Measurements from ENCODE around the gene TUB.

TUB gene

DNA sequence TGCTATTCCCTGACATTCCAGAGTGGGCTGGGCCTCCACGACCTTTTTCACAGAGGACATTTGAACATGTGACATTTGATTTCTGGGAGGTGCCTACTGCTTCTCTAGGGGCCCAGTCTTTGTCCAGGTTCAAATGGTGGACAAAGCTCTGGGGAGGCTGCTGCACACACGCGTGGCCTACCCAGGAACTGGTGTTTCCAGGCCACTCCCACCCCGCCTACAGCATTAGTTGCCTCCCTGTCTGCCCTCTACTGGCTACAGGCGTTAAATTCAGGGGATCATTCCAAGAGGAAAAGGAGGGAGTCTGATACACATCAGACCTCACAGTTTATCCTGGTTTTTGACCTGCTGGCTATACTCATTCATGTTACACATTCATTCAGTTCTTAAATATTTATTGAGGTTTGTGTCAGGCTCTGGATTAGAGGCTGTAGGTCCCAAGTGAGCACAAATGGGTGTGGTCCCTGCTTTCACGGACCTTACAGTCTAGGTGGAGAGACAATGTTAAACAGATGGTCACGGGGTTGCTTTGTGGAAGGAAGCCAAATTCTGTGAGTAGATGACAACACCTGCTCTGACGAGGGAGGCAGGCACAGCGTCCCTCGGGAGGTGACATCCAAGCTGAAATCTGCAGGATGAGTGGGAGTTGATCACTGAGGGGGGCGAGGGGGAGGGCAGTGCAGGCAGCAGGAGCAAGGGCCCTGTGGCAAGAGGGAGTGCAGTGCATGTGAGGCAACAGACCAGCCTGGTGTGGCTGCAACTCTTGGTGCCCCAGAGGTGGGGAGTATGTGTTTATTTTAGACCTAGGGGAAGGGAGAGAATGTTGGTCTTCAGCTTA is 11.8 kb downstream of the TUB start:
- peak; percentile 52 for DNase-seq

DNA sequence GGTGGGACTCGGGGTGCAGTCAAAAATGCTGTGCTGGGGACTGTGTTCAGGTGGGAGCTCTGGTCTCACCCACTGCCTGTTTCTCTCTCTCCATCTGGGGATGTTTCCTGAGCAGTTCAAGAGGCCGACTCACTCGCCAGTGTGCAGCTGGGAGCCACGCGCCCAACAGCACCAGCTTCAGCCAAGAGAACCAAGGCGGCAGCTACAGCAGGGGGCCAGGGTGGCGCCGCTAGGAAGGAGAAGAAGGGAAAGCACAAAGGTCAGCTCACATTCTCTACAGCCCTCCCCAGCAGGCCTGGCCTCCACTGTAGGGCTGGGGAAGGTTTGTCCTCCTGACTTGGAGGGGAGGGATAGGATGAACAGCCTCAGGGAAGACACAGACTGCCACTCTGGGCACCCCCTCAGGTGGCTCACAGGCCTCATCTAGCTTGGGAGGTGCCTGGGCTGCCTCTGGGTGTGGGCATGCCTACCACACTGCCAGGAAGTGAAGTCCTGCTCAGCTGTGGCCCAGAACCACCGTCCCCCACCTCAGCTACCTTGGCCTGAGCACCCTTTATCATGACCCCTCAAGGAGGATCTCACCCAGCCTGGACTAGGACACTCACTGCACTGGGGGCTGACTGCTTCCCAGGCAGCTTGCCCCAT is 13.0 kb downstream of the TUB start:
- no peak for DNase-seq

DNA sequence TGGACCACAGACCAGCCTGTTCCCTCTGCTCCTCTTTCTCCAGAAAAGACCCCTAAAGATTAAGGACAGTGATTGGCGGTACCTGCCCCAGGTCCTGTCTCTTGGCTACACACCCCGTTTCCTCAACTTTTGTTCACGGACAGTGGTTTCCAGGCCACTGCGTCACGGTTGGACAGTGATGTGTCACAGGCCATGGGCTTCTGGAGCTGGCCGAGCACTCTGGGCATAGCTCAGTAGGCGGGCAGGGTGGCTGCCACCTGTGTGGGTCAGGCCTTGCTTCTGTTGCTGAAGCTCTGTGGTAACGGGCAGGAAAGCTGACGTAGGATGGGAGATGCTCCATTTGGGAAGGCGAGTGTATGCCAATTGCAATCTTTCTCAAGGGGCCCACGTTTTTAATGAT is 13.6 kb downstream of the TUB start:
- DNase-seq, result no peak

DNA sequence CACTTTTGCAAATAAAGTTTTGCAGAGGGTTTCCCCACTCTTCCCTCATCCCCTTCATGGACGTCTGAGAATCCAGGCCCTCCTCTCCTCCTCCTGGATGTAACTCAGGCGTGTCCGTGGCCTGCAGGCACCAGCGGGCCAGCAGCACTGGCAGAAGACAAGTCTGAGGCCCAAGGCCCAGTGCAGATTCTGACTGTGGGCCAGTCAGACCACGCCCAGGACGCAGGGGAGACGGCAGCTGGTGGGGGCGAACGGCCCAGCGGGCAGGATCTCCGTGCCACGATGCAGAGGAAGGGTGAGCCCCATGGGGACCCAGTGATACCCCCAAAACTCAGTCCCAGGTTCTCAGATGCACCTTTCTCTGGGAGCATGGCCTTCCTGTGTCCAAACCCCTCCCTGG is 14.4 kb downstream of the TUB start:
- DNase-seq, result no peak

DNA sequence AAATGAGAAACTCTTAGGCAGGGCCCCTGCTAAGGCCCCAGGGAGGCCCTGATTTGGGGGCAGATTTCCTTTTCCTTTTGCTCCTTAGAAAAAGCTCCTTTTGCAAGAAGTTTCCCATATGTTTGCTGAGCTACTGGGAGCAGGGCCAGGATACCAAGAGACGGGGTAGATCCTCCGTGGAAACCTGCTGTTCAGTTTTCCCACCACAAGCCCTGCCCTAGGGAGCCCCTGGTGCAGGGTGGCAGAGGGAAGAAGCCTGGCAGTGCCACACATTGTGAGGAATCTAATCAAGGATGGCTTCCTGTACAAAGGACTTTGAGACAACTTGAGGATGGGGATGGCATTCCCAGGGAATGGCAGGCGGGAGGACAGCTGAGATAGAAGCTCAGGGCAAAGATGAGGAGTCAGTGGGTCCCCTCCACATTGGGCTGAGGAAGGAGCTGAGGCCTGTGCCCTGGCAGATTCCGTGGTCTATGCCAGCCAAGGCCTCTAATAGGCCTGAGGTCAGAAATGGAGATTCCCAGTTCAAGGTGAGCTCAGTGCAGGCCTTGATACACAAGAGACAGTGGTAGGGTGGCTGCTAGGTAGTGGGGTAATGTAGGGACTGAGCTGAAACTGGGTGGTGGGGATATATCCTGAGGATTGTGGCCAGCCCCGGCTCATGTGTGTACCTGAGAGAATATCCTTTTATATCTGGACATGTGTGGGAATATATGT is 15.0 kb downstream of the TUB start:
- DNase-seq, result no peak

DNA sequence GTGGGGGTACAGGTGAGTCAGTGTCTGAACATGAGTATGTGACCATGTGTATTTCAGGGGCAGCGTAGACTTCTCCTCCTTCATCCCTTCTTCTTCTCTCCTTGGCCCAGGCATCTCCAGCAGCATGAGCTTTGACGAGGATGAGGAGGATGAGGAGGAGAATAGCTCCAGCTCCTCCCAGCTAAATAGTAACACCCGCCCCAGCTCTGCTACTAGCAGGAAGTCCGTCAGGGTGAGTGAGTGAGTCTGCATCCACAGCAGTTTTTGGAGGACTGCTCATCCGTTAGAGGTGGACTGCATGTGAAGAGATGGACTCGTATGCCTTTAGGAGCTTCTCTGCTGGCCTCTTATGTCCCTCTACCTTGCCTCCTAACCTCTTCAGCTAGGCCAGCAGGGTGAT is 15.6 kb downstream of the TUB start:
- no peak for DNase-seq

DNA sequence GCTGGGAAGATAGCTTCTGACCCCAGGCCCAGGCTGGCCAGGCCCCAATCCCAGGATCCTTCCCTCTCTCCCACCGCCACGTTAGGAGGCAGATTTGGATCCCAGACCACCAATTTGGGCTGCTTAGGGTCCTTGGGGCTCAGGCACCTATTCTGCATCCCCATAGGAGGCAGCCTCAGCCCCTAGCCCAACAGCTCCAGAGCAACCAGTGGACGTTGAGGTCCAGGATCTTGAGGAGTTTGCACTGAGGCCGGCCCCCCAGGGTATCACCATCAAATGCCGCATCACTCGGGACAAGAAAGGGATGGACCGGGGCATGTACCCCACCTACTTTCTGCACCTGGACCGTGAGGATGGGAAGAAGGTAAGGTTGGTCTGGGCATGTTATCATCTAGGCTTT is 16.1 kb downstream of the TUB start:
- no peak for DNase-seq

DNA sequence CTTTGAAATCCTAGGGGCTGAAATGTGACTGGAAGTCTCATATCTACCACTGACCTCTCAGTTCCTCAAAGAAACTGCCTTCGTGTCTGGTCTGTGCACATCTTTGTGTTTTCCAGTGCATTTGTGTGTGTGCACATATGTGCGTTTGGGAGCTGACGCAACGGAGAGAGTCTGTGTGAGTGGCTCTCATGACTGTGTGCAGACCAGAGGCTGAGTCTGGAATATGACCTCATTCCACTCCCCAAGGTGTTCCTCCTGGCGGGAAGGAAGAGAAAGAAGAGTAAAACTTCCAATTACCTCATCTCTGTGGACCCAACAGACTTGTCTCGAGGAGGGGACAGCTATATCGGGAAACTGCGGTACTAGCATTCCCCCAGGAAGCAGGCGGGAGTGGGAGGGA is 16.5 kb downstream of the TUB start:
- DNase-seq, result peak; percentile 69

DNA sequence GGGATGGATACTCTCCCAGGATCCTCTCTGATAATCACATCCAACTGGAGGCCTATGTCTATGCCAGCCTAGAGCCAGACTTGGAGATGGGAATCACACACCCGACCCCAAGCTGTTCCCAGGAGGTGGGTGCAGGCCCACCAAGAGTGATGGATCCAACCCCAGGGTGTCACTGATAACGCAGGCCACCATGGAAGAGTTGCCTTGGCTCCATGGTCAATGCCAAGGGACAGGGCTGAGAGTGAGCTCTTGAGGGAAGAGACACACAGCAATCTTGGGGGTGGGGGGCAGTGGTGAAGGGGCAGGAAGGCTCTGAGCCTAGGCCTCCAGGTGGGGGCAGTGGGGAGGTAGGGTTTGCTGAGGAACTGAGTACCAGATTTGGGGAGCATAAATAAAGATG is 16.9 kb downstream of the TUB start:
- no peak for DNase-seq

DNA sequence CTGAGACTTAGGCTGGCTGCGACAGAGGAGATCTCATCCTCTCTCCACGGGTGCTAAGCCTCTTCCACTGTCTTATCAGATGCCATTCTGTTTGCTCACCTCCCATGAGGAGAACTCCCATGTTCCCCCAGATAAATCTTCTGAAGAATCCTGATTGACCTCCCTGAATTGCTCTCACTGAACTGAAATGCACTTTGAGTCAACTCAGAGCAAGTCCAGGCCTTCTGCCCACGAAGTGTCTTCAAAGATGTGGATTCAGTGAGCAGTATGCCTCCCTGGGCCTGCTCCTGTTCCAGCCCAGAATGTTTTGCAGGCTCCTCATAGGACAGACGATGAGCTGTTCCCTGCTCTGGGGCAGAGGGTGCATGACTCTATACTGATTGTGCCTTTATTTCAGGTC is 17.4 kb downstream of the TUB start:
- no peak for DNase-seq

DNA sequence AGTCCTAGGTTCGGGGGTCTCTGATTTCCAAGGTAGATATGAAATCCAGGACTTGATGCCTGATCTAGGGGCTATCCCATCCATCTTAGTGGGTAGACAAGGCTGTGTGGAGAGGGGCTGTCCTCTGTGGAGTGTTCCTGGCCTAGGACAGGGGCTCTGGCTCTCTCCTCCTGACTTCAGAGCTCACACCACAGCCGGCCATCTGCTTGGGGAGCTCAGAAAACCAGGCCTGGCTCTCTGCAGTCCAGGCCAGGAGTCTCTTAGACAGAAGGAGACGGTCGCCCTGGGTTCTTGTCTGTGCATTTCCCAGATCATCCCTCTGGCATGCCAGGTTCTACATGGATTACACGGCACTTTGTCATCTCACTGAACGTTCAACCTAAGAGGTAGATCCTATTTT is 17.9 kb downstream of the TUB start:
- no peak for DNase-seq

DNA sequence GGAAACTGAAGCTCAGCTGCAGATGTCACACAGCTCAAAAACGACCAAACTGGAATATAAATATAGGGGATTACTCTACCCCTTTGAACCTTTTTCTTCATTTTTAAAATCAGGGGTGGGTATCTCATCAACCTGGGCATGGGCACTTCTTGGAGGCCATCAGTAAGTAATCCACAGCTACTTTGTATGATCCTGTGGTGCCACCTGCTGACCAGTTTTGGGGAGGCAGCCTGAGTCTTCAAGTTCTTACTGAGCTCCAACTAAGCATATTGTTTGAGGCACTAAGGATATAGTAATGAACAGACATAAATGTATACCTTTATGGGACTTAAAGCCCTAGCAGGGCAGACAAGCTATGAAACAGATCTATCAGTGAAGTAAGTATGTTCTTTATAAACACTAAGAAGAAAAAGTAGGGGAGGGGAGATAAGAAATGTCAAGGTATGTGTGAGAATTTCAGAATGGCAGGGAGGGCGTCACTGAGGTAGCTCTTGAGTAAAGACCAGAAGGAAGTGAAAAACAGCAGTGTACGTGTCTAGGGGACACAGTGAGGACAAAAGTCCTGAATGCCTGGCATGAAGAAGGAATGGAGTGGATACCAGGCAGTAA is 18.4 kb downstream of the TUB start:
- peak; percentile 78 for DNase-seq

DNA sequence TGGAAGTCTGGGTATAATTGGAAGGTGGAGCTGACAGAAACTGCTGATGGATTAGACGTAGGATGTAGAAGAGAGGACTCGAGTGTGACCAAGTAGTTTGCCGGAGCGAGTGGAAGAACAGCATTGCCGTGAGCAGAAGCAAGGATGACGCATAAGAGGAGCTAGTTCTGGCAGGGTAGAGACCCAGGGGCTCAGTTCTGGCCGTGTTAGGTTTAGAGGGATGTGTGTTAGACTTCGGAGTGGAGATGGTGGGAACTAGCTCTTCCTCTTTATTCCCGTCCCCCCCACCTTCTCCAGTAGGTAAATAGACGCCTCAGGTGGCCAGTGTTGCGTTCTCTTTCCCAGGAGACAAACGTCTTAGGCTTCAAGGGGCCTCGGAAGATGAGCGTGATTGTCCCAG is 19.1 kb downstream of the TUB start:
- DNase-seq, result no peak

DNA sequence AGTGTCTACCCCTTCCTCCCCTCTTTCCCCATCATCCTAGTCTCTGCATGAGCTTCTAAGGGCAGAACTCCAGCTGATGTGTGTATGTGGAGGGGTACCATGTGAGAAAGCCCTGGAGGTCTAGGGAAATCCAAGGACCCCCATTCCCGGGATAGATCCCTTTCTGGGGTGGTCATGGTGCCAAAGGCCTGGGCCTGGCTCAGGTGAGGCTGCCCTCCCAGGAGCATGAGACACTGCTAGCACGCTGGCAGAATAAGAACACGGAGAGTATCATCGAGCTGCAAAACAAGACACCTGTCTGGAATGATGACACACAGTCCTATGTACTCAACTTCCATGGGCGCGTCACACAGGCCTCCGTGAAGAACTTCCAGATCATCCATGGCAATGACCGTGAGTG is 19.6 kb downstream of the TUB start:
- no peak for DNase-seq

DNA sequence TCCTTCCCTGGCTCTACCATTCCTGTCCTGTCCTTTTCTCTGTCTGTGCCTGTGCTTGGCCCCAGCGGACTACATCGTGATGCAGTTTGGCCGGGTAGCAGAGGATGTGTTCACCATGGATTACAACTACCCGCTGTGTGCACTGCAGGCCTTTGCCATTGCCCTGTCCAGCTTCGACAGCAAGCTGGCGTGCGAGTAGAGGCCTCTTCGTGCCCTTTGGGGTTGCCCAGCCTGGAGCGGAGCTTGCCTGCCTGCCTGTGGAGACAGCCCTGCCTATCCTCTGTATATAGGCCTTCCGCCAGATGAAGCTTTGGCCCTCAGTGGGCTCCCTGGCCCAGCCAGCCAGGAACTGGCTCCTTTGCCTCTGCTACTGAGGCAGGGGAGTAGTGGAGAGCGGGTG is 20.4 kb downstream of the TUB start:
- DNase-seq, result no peak

DNA sequence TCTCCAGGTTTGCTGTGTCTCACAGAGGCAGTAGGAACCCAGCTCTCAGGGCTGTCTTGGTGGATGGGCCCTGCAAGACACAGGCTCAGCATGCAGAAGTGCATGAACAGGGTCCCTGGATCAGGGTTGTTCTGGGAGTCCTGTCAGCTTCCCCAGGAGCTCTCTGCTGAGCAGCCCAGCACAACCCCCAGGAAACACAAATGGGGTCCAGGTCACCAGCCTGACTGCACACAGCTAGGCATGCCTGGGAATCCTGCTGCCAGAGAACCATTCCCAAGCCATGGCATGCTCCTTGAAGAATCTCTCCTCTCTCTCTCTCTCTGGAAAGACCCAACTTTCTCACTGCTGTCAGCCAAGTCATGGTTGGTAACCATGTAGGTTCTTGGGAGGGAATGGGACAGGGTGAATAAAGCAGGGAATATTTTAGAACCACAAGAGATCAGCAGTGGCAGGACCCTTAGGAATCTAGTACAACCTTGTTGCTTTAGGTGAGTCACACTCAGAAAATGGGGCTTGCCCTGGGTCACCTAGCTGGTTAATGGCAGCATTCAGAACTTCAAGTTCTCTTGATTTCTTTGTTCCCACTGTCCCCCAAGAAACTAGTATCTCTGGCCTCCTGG is 21.4 kb downstream of the TUB start:
- no peak for DNase-seq

DNA sequence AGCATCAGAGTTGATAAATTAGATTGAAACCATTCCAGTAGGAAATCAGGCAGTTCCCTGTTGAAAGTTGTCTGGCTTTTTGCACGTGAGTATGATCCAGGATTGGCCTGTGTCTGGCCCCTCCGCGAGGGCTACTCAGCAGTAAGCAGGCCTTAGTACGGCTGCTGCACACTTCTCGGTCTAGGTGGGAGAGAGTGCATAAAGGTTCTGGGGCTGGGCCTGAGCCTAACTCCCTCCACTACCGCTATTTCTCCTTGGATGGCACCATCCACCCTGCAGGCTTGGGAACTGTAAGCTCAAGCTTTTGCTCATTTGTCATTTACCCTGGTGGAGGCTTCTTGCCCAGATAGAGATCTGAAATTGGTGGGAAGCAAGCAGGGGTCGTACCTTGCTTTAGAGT is 22.0 kb downstream of the TUB start:
- DNase-seq, result no peak

DNA sequence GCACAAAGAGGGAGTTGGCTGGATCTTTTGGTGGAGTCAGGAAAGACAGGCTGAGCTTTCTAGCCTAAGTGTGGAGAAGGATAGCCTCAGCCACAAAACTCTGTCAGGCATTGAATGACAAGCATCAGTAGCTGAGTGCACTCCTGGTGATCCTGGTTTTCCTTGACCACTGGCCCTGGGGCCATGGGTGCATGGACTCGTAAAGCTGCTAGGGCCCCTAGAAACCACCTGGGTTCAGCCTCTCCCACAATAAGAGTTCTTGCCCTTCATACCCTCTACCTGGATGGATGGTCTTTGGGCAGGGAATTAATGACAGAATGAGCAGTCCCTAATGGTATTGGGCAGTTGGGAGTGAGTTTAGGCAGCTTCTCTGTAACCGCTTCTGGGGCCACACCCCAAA is 22.9 kb downstream of the TUB start:
- no peak for DNase-seq

DNA sequence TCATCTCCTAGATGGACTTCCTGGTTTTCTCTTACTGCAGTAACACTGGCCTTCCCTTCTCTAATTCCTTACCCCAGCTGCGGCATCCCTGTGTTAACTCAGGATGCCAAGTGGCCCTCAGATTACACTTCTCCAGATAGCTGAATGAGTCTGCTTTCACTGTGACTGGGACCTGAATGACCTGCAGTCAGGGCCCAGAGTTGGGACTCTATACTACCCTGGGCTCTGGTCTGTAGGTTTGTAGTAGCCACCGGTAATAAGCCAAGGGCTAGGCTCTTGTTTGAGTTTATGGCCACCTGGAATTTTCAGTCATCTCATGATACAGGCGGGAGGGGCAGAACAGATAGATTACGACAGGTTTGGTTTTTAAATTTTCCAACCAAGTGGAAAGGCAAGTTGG is 24.1 kb downstream of the TUB start:
- no peak for DNase-seq

DNA sequence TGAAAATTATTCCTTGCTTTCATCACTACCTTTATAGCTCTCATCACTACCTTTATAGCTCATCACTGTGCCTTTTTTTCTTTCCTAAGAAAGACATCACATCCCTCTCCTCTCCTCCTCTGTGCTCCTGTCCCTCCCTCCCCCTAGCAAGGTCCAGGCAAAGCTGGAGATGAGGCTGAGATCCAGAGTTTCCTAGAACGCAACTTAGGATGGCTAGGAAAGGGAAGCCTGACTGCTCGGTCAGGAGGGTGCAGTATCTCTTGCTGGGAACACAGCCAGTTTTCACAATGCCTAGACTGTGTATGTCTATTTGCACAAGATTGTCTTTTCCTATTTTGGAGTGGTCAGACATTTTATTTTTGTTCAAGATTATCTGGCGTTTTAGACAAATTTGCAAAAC is 24.7 kb downstream of the TUB start:
- no peak for DNase-seq

DNA sequence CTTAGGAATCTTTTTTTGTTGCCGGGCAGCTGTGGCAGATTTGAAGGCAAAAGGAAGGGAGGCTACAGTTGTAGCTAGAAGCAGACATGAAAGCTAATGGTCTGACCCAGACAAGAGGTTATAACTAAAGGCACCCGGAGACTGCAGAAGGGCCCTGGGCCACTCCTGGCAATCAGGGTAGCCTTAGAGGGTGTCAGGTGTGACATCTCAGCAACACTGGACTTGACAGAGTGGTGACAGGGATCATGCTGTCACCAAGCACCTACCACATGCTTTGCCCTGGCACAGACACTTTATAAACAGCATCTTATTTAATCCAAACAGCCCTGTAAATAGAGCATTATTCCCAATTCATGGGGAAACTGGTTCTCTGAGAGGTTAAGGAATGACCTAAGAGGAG is 25.7 kb downstream of the TUB start:
- no peak for DNase-seq

DNA sequence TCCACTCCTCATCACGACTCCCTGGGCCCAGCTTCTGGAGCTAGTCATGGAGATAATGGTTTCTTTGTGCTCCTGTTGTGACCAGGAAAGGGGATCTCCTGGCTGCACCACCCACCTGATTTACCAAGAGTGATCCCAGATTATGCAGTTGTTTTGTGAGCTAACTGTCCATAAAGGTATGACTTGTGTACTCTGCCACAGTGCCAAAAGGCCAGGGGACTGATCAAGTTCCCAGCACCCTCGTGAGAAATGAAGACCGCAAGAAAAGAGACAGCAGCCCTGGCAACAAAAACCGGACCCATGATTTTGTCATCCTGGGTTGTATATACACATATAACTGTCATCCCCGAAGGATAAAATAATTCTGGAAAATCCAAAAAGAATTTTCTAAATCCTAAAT is 26.6 kb downstream of the TUB start:
- no peak for DNase-seq

DNA sequence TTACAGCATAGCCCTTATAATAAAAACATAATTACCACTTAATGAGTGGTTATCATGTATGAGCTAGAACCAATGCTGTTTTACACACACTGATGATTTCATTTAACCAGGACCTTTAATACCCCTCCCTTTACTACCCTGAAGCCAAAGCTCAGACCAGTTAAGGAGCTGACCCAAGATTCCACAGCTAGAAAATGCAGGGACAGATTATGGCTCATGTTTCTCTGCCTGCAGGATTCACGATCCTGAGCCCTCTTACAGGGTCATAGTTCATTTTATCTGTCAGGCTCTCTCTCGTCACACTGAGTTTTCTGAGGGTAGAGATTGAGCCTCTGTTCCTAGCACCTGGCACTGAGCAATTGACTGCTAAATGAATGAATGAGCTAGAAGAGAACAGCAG is 27.4 kb downstream of the TUB start:
- no peak for DNase-seq

All from femur (tissue), 1 donor.